Measurements from ENCODE around the gene KCNA10.

KCNA10 gene

GRCh38 chr1:110519125-110519810 is at the start of gene KCNA10:
Gene KCNA10 (minus strand): TSS chr1:110519175. CDS start chr1:110518787, 388 bp downstream.
- no peak for DNase-seq (ENCODE audit: low read depth)

- no peak for DNase-seq (ENCODE audit: low read depth)
Observed at GRCh38 chr1:110566836-110567235, 47.9 kb upstream of the KCNA10 start.

- DNase-seq (ENCODE audit: low read depth) = no peak
Observed at GRCh38 chr1:110565565-110565964, 46.6 kb upstream of the KCNA10 start.

- no peak for DNase-seq (ENCODE audit: low read depth)
Observed at GRCh38 chr1:110563089-110563488, 44.1 kb upstream of the KCNA10 start.

- DNase-seq (ENCODE audit: low read depth) = no peak
Observed at GRCh38 chr1:110561596-110561995, 42.6 kb upstream of the KCNA10 start.

GRCh38 chr1:110559157-110559556 is 40.2 kb upstream of the KCNA10 start:
- DNase-seq (ENCODE audit: low read depth) = no peak

GRCh38 chr1:110557481-110557880 is 38.5 kb upstream of the KCNA10 start:
- no peak for DNase-seq (ENCODE audit: low read depth)

GRCh38 chr1:110556471-110556807 is 37.5 kb upstream of the KCNA10 start:
- no peak for DNase-seq (ENCODE audit: low read depth)

- DNase-seq (ENCODE audit: low read depth) = no peak
Observed at GRCh38 chr1:110555807-110556470, 37.0 kb upstream of the KCNA10 start.

GRCh38 chr1:110554871-110555801 is 36.2 kb upstream of the KCNA10 start:
- peak; percentile 9 for DNase-seq (ENCODE audit: low read depth)

GRCh38 chr1:110551278-110551809 is 32.4 kb upstream of the KCNA10 start:
- DNase-seq (ENCODE audit: low read depth) = no peak

- no peak for DNase-seq (ENCODE audit: low read depth)
Observed at GRCh38 chr1:110549831-110550230, 30.9 kb upstream of the KCNA10 start.

GRCh38 chr1:110548381-110548780 is 29.4 kb upstream of the KCNA10 start:
- DNase-seq (ENCODE audit: low read depth) = peak; percentile 10

GRCh38 chr1:110547017-110547416 is 28.0 kb upstream of the KCNA10 start:
- no peak for DNase-seq (ENCODE audit: low read depth)

GRCh38 chr1:110545492-110545891 is 26.5 kb upstream of the KCNA10 start:
- no peak for DNase-seq (ENCODE audit: low read depth)

GRCh38 chr1:110544753-110545152 is 25.8 kb upstream of the KCNA10 start:
- no peak for DNase-seq (ENCODE audit: low read depth)

GRCh38 chr1:110542725-110543124 is 23.8 kb upstream of the KCNA10 start:
- peak; percentile 56 for DNase-seq (ENCODE audit: low read depth)

GRCh38 chr1:110541906-110542395 is 23.0 kb upstream of the KCNA10 start:
- DNase-seq (ENCODE audit: low read depth) = no peak

- no peak for DNase-seq (ENCODE audit: low read depth)
Observed at GRCh38 chr1:110540891-110541685, 22.1 kb upstream of the KCNA10 start.

GRCh38 chr1:110538921-110539320 is 19.9 kb upstream of the KCNA10 start:
- no peak for DNase-seq (ENCODE audit: low read depth)

GRCh38 chr1:110538075-110538474 is 19.1 kb upstream of the KCNA10 start:
- DNase-seq (ENCODE audit: low read depth) = no peak
